Mucosa of rectum (tissue), 2 donors: ENCODE measurements around the gene TGFBR3.
A peak's percentile ranks its signal among the peaks of the same experiment; 100 is the strongest.

Source experiments
- H3K27ac ChIP-seq, 2 donors: one replicate each; pipeline ENCODE4 v1.7.0; 2013; ENCODE audit warnings: inconsistent platforms in 2 of 2, low read depth in 2 of 2, low read length in 2 of 2
- H3K27me3 ChIP-seq, 2 donors: one replicate each; pipeline ENCODE4 v1.7.0; 2013; ENCODE audit warnings: low read length in 2 of 2; ENCODE audit not compliant: control insufficient read depth in 2 of 2, insufficient read depth in 2 of 2
- H3K36me3 ChIP-seq, 2 donors: one replicate each; pipeline ENCODE4 v1.7.0; 2013; ENCODE audit warnings: low read length in 2 of 2; ENCODE audit not compliant: control insufficient read depth in 2 of 2, insufficient read depth in 2 of 2
- H3K4me1 ChIP-seq, 2 donors: one replicate each; pipeline ENCODE4 v1.7.0; 2013; ENCODE audit warnings: low read length in 2 of 2, mild to moderate bottlenecking in 1 of 2; ENCODE audit not compliant: control insufficient read depth in 2 of 2, insufficient read depth in 2 of 2
- H3K4me3 ChIP-seq, 2 donors: one replicate each; pipeline ENCODE4 v1.7.0; 2013; ENCODE audit warnings: low read length in 2 of 2
- H3K9ac ChIP-seq, 2 donors: one replicate each; pipeline ENCODE4 v1.7.0; 2013; ENCODE audit warnings: low read length in 2 of 2, low read depth in 1 of 2, mild to moderate bottlenecking in 1 of 2
- H3K9me3 ChIP-seq, 2 donors: one replicate each; pipeline ENCODE4 v1.7.0; 2013; ENCODE audit warnings: low read length in 2 of 2; ENCODE audit not compliant: control insufficient read depth in 2 of 2
- donor health status: healthy.
- donor health status: Normal muscosa, but diverticular disease.

TGFBR3 gene

DNA sequence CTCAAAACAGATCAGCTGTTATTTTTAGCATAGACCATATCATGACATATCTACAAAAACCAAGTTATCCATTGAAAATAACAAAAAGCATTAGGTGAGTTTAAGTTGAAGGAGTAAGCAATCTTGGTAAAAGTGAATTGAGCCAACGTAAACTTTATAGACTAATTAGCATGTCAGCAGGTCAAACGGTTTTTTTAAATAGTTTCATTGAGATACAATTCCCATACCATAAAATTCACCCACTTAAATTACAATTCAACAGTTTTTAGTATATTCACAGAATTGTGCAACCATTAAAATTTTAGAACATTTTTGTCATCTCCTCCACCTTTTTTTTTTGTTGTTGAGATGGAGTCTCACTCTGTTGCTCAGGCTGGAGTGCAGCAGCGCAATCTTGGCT is 92.1 kb downstream of the TGFBR3 start:
- no peaks in the 10 kb centered on the region for H3K36me3 ChIP-seq
- H3K4me1 ChIP-seq: peaks cover 0 to 6% of the 10 kb centered on the region in 2 donors
- no peak overlapping the region for H3K4me3 ChIP-seq
- H3K27me3 ChIP-seq: no peaks in the 10 kb centered on the region
- H3K9ac ChIP-seq: no peak overlapping the region
- no peak overlapping the region for H3K27ac ChIP-seq
- H3K9me3 ChIP-seq: no peaks in the 10 kb centered on the region

DNA sequence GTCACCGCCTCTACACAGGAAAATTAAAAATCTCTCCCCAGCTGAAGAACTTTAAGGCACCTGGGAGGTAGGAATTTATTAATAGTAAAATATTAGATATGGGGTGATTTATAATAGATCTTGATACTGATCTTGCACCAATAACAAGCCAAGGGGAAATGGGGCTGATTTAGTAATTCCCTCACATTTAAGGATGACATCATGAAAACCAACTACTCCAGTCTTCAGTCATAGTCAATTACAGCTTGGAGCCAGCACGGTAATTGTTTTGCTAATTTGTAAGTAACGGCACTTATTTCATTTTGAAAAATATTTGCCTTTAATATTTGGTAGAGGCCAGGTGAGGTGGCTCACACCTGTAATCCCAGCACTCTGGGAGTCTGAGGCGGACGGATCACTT is 92.8 kb downstream of the TGFBR3 start:
- H3K36me3 ChIP-seq: no peaks in the 10 kb centered on the region
- H3K4me3 ChIP-seq: no peak overlapping the region
- peaks cover 0 to 3% of the 10 kb centered on the region in 2 donors for H3K4me1 ChIP-seq
- H3K27me3 ChIP-seq: no peaks in the 10 kb centered on the region
- H3K9ac ChIP-seq: no peak overlapping the region
- H3K9me3 ChIP-seq: no peaks in the 10 kb centered on the region
- no peak overlapping the region for H3K27ac ChIP-seq

GRCh38 chr1:91792489-91793071 is 93.4 kb downstream of the TGFBR3 start:
- Histone ChIP-seq H3K36me3 (no peaks in the 10 kb centered on the region), H3K27ac (peak overlapping the region; percentile 7 to 19), H3K9me3 (no peaks in the 10 kb centered on the region), H3K27me3 (no peaks in the 10 kb centered on the region), H3K4me3 (no peak overlapping the region), H3K4me1 (peaks cover 0 to 3% of the 10 kb centered on the region in 2 donors), H3K9ac (no peak overlapping the region)

DNA sequence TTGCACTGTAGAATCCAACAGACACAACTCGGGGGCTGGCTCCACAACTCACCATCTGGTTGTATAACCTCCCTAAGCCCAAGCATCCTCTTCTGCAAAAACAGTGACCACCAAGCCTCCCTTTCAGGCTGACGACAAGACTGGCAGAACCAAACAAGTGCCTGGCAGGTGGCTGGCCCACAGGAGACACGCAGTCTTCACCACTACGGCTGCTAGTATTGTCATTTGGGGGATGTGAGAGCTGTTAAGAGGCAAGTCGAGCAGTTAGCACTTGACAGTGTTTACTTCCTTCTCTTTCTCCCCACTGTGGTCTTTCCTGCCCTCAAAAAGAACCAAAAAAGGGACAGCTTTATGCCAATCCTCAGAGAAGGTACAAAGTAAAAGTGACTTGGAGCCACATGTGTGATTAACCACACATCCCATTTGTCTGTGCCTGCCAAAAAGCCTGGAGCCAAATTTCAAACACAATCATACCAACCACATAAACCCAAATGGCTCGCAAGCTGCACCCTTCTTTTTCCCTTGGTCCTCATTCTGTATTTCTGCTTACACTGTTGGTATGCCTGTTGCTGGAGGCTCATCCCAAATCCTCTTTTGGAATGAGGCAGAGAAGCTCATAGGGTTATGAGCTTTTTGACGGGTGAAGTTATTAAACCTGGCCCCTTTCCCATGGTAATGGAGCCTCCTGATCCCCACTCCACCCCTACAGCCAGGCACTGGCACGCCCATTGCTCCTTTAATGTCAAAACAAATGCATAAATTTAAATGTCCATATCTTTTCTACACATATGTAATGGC is 94.1 kb downstream of the TGFBR3 start:
- Histone ChIP-seq H3K27ac (peak overlapping the region; percentile 7 to 19), H3K4me1 (peaks cover 0 to 3% of the 10 kb centered on the region in 2 donors), H3K9ac (no peak overlapping the region)

GRCh38 chr1:91791103-91791502 is 94.8 kb downstream of the TGFBR3 start:
- H3K9me3 ChIP-seq: no peaks in the 10 kb centered on the region
- H3K4me3 ChIP-seq: no peak overlapping the region
- no peaks in the 10 kb centered on the region for H3K27me3 ChIP-seq
- peaks cover 0 to 3% of the 10 kb centered on the region in 2 donors for H3K4me1 ChIP-seq
- H3K36me3 ChIP-seq: no peaks in the 10 kb centered on the region
- no peak overlapping the region for H3K9ac ChIP-seq
- no peak overlapping the region for H3K27ac ChIP-seq

More for the DNA sequence above, 94.1 kb downstream of the TGFBR3 start:
- no peak overlapping the region for H3K4me3 ChIP-seq
- no peaks in the 10 kb centered on the region for H3K36me3 ChIP-seq
- no peaks in the 10 kb centered on the region for H3K27me3 ChIP-seq
- no peaks in the 10 kb centered on the region for H3K9me3 ChIP-seq

DNA sequence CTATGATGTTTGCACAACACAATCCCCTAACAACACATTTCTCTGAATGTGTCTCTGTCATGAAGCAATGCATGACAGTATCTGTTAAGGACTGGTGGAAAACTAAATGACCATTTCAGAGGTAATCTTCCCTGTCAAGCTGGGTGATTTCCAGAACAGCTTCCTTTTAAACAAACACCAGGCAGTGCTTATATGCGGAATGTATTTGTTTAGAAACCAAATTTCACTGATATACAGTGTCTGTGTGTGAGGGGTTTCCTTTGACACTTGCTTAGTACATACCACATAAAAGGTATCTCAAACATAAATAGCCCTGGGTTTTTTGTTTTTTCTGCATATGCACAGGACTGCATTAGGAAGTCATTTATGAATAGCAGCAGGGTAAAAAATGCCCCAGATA is 95.6 kb downstream of the TGFBR3 start:
- no peak overlapping the region for H3K9ac ChIP-seq
- H3K9me3 ChIP-seq: no peaks in the 10 kb centered on the region
- H3K27ac ChIP-seq: no peak overlapping the region
- peaks cover 0 to 3% of the 10 kb centered on the region in 2 donors for H3K4me1 ChIP-seq
- H3K4me3 ChIP-seq: no peak overlapping the region
- no peaks in the 10 kb centered on the region for H3K36me3 ChIP-seq
- no peaks in the 10 kb centered on the region for H3K27me3 ChIP-seq

GRCh38 chr1:91789273-91789997 is 96.5 kb downstream of the TGFBR3 start:
- no peak overlapping the region for H3K9ac ChIP-seq
- no peaks in the 10 kb centered on the region for H3K27me3 ChIP-seq
- no peak overlapping the region for H3K4me3 ChIP-seq
- H3K4me1 ChIP-seq: peaks cover 0 to 3% of the 10 kb centered on the region in 2 donors
- no peak overlapping the region for H3K27ac ChIP-seq
- no peaks in the 10 kb centered on the region for H3K36me3 ChIP-seq
- H3K9me3 ChIP-seq: no peaks in the 10 kb centered on the region

- H3K4me3 ChIP-seq: no peak overlapping the region
- peaks cover 0 to 3% of the 10 kb centered on the region in 2 donors for H3K4me1 ChIP-seq
- H3K9me3 ChIP-seq: no peaks in the 10 kb centered on the region
- H3K27me3 ChIP-seq: no peaks in the 10 kb centered on the region
- no peaks in the 10 kb centered on the region for H3K36me3 ChIP-seq
- H3K27ac ChIP-seq: no peak overlapping the region
- no peak overlapping the region for H3K9ac ChIP-seq
Observed at GRCh38 chr1:91787919-91788318, 98.0 kb downstream of the TGFBR3 start.

DNA sequence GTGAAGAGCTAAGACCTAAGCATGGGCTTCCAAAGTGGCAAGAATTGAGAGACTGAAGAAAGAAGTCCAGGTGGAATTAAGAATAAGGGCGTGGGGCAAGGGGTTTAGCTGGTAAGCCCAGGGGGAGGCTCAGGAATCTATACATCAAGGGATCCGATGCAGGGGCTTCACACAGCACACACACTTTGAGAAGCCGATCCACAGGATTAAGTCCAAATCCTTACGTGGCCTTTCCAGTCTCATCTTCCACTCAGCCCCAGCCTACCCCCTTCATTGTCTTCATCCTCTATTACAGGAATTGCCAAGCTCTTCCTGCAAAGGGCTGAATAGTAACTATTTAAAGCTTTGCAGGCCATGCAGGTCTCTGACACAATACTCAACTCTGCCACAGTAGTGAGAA is 101.3 kb downstream of the TGFBR3 start:
- Histone ChIP-seq H3K4me3 (no peak overlapping the region), H3K9ac (no peak overlapping the region), H3K9me3 (no peaks in the 10 kb centered on the region), H3K4me1 (peaks cover 0 to 9% of the 10 kb centered on the region in 2 donors), H3K36me3 (no peaks in the 10 kb centered on the region), H3K27ac (no peak overlapping the region), H3K27me3 (no peaks in the 10 kb centered on the region)

GRCh38 chr1:91784191-91784590 is 101.8 kb downstream of the TGFBR3 start:
- no peak overlapping the region for H3K4me3 ChIP-seq
- H3K27me3 ChIP-seq: no peaks in the 10 kb centered on the region
- H3K9me3 ChIP-seq: no peaks in the 10 kb centered on the region
- H3K9ac ChIP-seq: no peak overlapping the region
- H3K36me3 ChIP-seq: no peaks in the 10 kb centered on the region
- no peak overlapping the region for H3K27ac ChIP-seq
- H3K4me1 ChIP-seq: peaks cover 0 to 6% of the 10 kb centered on the region in 2 donors
